ENCODE measurements around the gene NDOR1. TPM values are rescaled to one million over a fixed set of nuclear protein-coding genes. Genes with fewer than 3 reads are reported as not detected.

Gene NDOR1
- total and polyA plus RNA-seq, 8 donors = 9.1 to 19.5 (median 11.1) TPM

DNA sequence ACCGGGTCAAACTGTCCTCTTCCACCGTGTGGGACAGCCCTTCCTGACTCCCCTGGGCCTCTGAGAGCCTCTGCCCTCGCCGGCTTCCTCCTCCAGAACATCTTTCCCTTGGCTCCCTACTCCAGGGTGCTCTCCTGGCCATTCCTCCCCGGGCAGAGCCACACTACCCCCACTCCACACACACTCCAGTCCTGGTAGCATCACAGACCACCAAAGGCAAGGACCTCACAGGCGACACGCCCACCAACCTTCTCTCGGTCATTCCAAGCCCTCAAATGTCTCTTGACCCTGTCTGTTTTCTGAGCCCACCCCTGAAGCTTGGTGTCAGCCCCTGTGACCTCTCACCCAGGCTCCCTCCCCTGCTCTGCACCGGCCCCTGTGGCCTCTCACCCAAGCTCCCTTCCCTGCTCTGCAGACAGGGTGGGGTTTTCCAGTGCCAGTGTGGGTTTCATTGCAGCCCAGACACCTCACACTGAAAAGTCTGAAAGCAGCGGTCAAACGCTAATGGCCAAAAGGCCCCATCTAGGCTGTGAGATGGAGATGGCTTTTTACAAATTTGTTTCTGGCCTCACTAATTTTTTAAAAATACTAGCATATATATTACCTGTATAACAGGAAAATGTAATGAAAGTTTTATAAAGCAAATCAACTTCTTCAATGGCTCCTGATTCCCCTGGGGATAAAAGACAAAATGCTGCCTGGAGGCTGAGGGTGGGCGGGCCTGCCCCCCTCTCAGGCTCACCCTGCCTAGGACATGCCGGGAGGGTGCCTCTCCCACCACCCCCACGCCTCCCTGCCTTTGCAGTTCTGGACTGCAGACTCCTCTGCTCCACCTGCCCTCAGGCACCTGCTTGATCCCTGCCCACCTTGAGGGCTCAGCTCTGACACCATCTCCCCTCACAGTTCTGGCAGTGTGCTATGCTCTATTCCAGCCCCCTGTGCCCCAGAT is 46.1 kb upstream of the NDOR1 start:
- intact Hi-C loops (cut with DNase I) = no loop called here
- peaks cover 6 to 26% of the 10 kb centered on the region in 2 donors for H3K4me1 ChIP-seq
- no peaks in the 10 kb centered on the region for H3K9me3 ChIP-seq
- H3K36me3 ChIP-seq = no peaks in the 10 kb centered on the region
- no peak overlapping the region for H3K27ac ChIP-seq
- DNase-seq (no peak), ATAC-seq (no peak)
- TF ChIP-seq, protein P1, sequence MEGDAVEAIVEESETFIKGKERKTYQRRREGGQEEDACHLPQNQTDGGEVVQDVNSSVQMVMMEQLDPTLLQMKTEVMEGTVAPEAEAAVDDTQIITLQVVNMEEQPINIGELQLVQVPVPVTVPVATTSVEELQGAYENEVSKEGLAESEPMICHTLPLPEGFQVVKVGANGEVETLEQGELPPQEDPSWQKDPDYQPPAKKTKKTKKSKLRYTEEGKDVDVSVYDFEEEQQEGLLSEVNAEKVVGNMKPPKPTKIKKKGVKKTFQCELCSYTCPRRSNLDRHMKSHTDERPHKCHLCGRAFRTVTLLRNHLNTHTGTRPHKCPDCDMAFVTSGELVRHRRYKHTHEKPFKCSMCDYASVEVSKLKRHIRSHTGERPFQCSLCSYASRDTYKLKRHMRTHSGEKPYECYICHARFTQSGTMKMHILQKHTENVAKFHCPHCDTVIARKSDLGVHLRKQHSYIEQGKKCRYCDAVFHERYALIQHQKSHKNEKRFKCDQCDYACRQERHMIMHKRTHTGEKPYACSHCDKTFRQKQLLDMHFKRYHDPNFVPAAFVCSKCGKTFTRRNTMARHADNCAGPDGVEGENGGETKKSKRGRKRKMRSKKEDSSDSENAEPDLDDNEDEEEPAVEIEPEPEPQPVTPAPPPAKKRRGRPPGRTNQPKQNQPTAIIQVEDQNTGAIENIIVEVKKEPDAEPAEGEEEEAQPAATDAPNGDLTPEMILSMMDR (IDR thresholded peaks at IDR 0.05) = no peak
- H3K27me3 ChIP-seq = peaks cover 61 to 100% of the 10 kb centered on the region in 2 donors
- no peak overlapping the region for H3K4me3 ChIP-seq

DNA sequence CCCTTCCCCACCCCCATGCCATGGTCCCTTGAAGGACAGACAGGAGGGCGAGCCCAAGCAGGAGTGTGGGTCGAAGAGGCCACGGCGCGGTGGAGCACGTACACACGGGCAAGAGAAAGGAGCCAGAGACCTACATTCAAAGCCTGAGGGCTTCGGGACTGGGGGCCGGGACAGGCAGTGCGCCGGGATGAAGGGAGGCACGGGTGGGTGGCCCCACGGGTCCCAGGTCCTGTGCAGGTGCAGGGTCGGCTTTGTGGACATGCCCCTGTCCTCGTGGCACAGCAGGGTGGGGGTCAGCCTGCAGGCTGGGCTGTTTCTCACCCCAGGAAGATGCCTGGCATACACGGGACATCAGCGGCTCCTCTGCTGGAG is 45.5 kb upstream of the NDOR1 start:
- H3K36me3 ChIP-seq = no peaks in the 10 kb centered on the region
- peaks cover 6 to 26% of the 10 kb centered on the region in 2 donors for H3K4me1 ChIP-seq
- intact Hi-C loops (cut with DNase I) = no loop called here
- no peak overlapping the region for H3K27ac ChIP-seq
- H3K27me3 ChIP-seq = peaks cover 68 to 100% of the 10 kb centered on the region in 2 donors
- H3K9me3 ChIP-seq = no peaks in the 10 kb centered on the region
- DNase-seq (no peak), ATAC-seq (no peak)
- TF ChIP-seq, protein P1 (IDR thresholded peaks at IDR 0.05) = no peak
- H3K4me3 ChIP-seq = no peak overlapping the region

DNA sequence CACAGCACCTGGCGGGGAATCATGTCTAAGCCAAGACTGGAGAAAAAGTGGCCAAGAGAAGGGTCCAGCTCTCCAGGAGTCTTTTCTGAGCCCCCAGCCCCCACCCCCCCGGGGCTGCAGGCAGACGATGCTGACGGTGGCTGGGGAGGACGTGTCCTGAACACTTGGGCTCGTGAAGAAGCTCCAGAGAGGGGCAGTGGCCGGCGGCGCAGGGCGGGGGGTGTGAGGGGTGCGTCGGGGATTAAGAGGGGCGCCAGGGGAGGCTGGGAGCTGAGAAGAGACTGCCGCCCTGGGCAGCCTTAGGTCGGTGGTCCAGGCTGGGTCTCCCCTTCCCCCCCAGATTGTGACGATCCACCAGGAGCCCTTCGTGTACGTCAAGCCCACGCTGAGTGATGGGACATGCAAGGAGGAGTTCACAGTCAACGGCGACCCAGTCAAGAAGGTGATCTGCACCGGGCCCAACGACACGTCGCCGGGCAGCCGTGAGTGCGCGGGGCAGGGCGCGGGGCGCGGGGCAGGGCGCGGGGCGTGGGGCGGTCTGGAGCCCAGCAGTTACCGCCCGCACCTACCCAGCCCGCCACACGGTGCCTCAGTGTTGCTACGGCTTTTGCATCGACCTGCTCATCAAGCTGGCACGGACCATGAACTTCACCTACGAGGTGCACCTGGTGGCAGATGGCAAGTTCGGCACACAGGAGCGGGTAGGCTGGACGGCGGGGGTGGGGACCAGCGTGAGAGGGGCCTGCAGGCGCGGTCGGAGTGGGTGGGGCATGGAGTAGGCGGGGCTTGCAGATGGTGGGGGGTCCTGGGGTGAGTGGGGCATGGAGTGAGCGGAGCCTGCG is 44.6 kb upstream of the NDOR1 start:
- DNase-seq (no peak), ATAC-seq (no peak)
- Histone ChIP-seq H3K36me3 (no peaks in the 10 kb centered on the region), H3K4me3 (no peak overlapping the region), H3K27ac (no peak overlapping the region), H3K4me1 (peaks cover 6 to 26% of the 10 kb centered on the region in 2 donors), H3K9me3 (no peaks in the 10 kb centered on the region), H3K27me3 (peaks cover 75 to 100% of the 10 kb centered on the region in 2 donors)
- intact Hi-C loops (cut with DNase I) = no loop called here
- TF ChIP-seq, protein P1 (IDR thresholded peaks at IDR 0.05) = no peak

DNA sequence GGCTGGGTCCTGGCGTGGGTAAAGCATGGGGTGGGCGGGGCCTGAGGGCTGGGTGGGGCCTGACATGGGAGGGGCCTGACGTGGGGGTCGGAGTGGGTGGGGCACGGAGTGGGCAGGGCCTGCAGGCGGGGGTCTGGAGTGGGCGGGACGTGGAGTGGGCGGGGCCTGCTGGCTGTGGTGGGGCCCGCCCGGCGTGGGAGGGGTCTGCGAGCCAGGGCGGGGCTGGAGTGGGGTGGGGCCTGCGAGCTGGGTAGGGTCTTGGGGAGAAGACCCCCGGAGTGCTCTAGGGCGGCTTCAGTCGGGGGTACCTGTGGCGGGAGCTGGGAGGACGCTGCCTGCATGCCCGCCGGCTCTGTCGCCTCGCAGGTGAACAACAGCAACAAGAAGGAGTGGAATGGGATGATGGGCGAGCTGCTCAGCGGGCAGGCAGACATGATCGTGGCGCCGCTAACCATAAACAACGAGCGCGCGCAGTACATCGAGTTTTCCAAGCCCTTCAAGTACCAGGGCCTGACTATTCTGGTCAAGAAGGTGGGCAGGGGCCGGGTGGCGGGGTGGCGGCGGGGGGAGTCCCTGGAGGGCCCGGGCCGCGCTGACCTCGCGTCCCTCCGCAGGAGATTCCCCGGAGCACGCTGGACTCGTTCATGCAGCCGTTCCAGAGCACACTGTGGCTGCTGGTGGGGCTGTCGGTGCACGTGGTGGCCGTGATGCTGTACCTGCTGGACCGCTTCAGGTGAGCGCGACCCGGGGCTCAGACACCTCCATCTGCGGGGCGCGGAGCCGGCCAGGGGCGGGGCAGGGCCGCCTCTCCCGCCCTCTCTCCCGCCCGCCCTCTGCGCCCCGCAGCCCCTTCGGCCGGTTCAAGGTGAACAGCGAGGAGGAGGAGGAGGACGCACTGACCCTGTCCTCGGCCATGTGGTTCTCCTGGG is 43.7 kb upstream of the NDOR1 start:
- DNase-seq = no peak
- H3K27ac ChIP-seq = no peak overlapping the region
- TF ChIP-seq, protein P1 (IDR thresholded peaks at IDR 0.05) = no peak
- intact Hi-C loops (cut with DNase I) = no loop called here
- H3K4me1 ChIP-seq = peaks cover 6 to 21% of the 10 kb centered on the region in 2 donors
- H3K9me3 ChIP-seq = no peaks in the 10 kb centered on the region
- peaks cover 79 to 100% of the 10 kb centered on the region in 2 donors for H3K27me3 ChIP-seq
- no peak for ATAC-seq
- no peaks in the 10 kb centered on the region for H3K36me3 ChIP-seq
- no peak overlapping the region for H3K4me3 ChIP-seq
